Trophoblast cell (in vitro differentiated cells and primary cell): ENCODE data around the gene DCTN1.

Experiments used
- DNase-seq, 2 donors: peaks; one replicate each; pipeline ENCODE4 v3.0.0-alpha.2; 2016
- H2AFZ ChIP-seq: 2 replicates; pipeline ENCODE4 v1.6.1; 2013; ENCODE audit warnings: low read length, moderate library complexity, mild to moderate bottlenecking; ENCODE audit not compliant: insufficient read depth, poor library complexity
- H2AK5ac ChIP-seq: 2 replicates; pipeline ENCODE4 v1.6.1; 2013; ENCODE audit warnings: mild to moderate bottlenecking, low read length
- H2BK120ac ChIP-seq: 2 replicates; pipeline ENCODE4 v1.6.1; 2013; ENCODE audit warnings: low read length, mild to moderate bottlenecking, moderate library complexity; ENCODE audit not compliant: insufficient read depth, poor library complexity
- H2BK12ac ChIP-seq: 2 replicates; pipeline ENCODE4 v1.6.1; 2013; ENCODE audit warnings: mild to moderate bottlenecking, low read length, moderate library complexity
- H2BK5ac ChIP-seq: 2 replicates; pipeline ENCODE4 v1.6.1; 2013; ENCODE audit warnings: low read length, low read depth, moderate library complexity, mild to moderate bottlenecking; ENCODE audit not compliant: poor library complexity
- H3K14ac ChIP-seq: 2 replicates; pipeline ENCODE4 v1.6.1; 2013; ENCODE audit warnings: mild to moderate bottlenecking, low read length
- H3K18ac ChIP-seq: 2 replicates; pipeline ENCODE4 v1.6.1; 2013; ENCODE audit warnings: mild to moderate bottlenecking, low read length
- H3K23ac ChIP-seq: 2 replicates; pipeline ENCODE4 v1.6.1; 2013; ENCODE audit warnings: low read length
- H3K27ac ChIP-seq: 2 replicates; pipeline ENCODE4 v1.5.1; 2013; ENCODE audit warnings: low read depth, mild to moderate bottlenecking, inconsistent platforms, low read length, moderate library complexity
- H3K27me3 ChIP-seq: 2 replicates; pipeline ENCODE4 v1.6.1; 2013; ENCODE audit warnings: inconsistent platforms, mild to moderate bottlenecking, low read length, moderate library complexity; ENCODE audit not compliant: insufficient read depth
- H3K36me3 ChIP-seq, 2 experiments: 1 replicate in 1 of 2; 2 replicates in 1 of 2; pipeline ENCODE4 v1.6.1; 2013; ENCODE audit warnings: low read length in 2 of 2, mild to moderate bottlenecking in 2 of 2, moderate library complexity in 1 of 2; ENCODE audit not compliant: insufficient read depth in 2 of 2, control insufficient read depth in 1 of 2
- H3K4ac ChIP-seq: 2 replicates; pipeline ENCODE4 v1.6.1; 2013; ENCODE audit warnings: low read depth, mild to moderate bottlenecking, low read length, moderate library complexity
- H3K4me1 ChIP-seq, 2 experiments: 1 replicate in 1 of 2; 2 replicates in 1 of 2; pipeline ENCODE4 v1.6.1; 2013; ENCODE audit warnings: low read length in 2 of 2, mild to moderate bottlenecking in 2 of 2, moderate library complexity in 1 of 2; ENCODE audit not compliant: insufficient read depth in 2 of 2, control insufficient read depth in 1 of 2
- H3K4me2 ChIP-seq: 2 replicates; pipeline ENCODE4 v1.6.1; 2013; ENCODE audit warnings: inconsistent platforms, mild to moderate bottlenecking, low read length, moderate library complexity
- H3K4me3 ChIP-seq: 2 replicates; pipeline ENCODE4 v1.5.1; 2013; ENCODE audit warnings: mild to moderate bottlenecking, low read depth, low read length, inconsistent platforms
- H3K79me1 ChIP-seq: one replicate; pipeline ENCODE4 v1.6.1; 2013; ENCODE audit warnings: low read length
- H3K79me2 ChIP-seq: 2 replicates; pipeline ENCODE4 v1.6.1; 2013; ENCODE audit warnings: low read length, mild to moderate bottlenecking; ENCODE audit not compliant: control insufficient read depth, insufficient read depth, poor library complexity
- H3K9ac ChIP-seq: 2 replicates; pipeline ENCODE4 v1.6.1; 2013; ENCODE audit warnings: mild to moderate bottlenecking, low read length
- H3K9me3 ChIP-seq: 2 replicates; pipeline ENCODE4 v1.6.1; 2013; ENCODE audit warnings: low read depth, mild to moderate bottlenecking, control low read depth, inconsistent platforms, low read length; ENCODE audit not compliant: insufficient read depth
- H4K12ac ChIP-seq: 2 replicates; pipeline ENCODE4 v1.6.1; 2013; ENCODE audit warnings: low read depth, mild to moderate bottlenecking, low read length, moderate library complexity
- H4K8ac ChIP-seq: 2 replicates; pipeline ENCODE4 v1.6.1; 2013; ENCODE audit warnings: low read depth, mild to moderate bottlenecking, low read length, moderate library complexity
- H4K91ac ChIP-seq: one replicate; pipeline ENCODE4 v1.6.1; 2013; ENCODE audit warnings: low read depth, mild to moderate bottlenecking, low read length, moderate library complexity
- WGBS: extraction: QIAGEN DNeasy Blood & Tissue Kit; methylation state at CpG from one replicate; pipeline ENCODE4 v1.1.7; 2013; ENCODE audit warnings: missing lambda C conversion rate; ENCODE audit not compliant: insufficient read length, insufficient coverage; ENCODE audit errors: extremely low coverage; 5-methylcytosine and 5-hydroxymethylcytosine counted together

Gene DCTN1

DNA sequence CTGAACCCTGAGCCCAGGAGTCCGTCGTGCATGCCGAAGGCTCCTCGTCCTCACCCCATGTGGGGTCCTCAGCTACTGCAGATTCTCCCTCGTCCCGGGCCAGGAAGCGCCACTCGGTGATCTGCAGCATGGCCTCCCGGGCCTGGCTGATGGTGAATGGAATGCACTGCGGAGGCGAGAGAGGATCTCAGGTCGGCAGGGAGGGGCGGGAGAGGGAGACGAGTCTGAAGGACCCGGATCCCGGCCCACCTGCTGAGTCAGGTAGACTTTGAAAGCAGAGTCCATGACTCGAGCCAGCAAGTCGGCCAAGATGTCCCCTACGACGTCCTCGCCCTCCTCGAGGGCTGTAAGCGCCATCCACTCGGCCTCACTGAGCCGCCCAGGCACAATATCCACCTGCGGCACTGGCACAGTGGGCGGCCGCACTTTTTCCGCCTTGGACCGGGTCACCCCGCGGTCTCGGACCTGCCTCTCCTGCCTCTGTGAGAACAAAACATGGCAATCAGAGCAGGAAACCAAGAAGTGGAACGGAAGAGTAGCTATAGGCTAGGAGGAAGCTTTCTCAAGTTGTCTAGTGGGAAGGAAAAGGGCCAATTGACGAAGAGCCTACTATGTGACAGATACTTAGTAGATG lies 35.8 kb upstream of the DCTN1 start:
- no peak overlapping the region for H2AFZ ChIP-seq
- no peaks in the 10 kb centered on the region for H3K36me3 ChIP-seq
- no peak overlapping the region for H4K12ac ChIP-seq
- H3K4me1 ChIP-seq: peaks cover 5% of the 10 kb centered on the region in 2 experiments
- no peak overlapping the region for H2BK12ac ChIP-seq
- H3K9ac ChIP-seq: no peak overlapping the region
- H3K18ac ChIP-seq: no peak overlapping the region
- no peak overlapping the region for H3K23ac ChIP-seq
- no peak overlapping the region for H3K4ac ChIP-seq
- no peak overlapping the region for H3K4me2 ChIP-seq
- no peaks in the 10 kb centered on the region for H3K79me2 ChIP-seq
- no peak overlapping the region for H3K4me3 ChIP-seq
- H3K27ac ChIP-seq: no peak overlapping the region
- H4K91ac ChIP-seq: no peak overlapping the region
- H2BK120ac ChIP-seq: no peak overlapping the region
- H2AK5ac ChIP-seq: no peak overlapping the region
- H3K27me3 ChIP-seq: no peaks in the 10 kb centered on the region
- no peak overlapping the region for H2BK5ac ChIP-seq
- peaks cover 4% of the 10 kb centered on the region for H3K9me3 ChIP-seq
- H4K8ac ChIP-seq: no peak overlapping the region
- no CpG with 5 or more reads among the region's 35 CpGs for WGBS
- peaks cover 2% of the 10 kb centered on the region for H3K79me1 ChIP-seq
- no peak overlapping the region for H3K14ac ChIP-seq
- DNase-seq: no peak

DNA sequence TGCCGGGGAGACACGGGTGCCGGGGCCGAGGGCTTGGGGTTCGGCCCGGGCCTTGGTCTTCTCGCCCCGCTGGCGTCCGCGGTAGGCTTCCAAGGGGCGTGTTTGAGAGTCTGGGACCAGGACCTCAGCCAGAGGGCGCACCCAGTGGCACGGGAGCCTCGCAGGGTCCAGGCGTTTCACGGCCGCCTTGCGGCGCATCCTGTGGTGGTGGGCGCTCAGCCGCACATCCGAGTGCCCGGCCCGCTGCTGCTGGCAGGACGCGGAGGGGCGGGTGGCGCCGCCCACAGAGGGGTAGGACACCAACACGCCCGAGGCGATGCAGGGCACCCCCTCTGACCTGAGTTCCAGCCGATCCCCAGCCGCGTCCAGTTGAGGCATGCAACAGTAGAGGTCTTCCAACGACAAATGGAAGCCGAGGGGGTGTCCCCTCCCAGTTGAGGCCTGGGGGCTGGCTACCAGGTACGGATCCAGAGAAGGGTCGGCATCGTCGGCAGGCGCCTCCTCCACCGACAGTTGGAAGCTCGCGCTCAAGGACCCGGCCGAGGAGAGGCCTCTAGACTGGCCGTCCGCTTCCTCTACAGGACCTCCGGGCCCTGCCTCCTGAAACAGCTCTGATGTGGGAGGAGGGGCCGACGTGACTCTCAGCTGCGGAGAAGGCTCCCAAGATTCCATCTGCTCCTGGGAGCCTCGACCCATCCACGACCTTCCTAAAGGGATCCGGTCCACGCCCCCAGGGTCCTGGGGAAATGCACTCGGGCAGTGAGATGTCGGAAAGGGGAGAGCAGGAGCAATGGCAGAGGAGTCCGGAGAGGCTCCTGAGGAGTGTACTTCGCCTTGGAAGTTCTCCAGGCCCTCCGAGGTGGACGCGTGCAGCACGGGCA lies 35.0 kb upstream of the DCTN1 start:
- no peak overlapping the region for H2AFZ ChIP-seq

DNA sequence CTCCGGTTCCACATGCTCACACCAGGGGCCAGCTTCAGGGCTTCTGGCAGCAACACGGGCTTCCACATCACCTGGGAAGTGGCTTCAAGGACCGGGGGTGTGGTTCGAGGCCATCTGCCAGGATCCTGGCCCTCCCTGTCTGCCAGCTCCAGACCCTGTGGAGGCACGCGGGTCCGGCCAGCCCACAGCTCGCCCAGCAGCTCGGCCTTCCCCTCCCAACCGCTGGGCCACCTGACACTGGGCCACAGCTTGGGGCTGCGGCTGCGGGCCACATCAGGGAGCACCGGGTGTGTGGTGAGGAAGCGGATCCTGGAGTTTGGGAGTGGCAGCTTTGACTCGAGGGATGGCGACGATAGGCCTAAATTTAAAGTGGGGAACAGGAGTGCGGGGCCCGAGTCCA lies 34.3 kb upstream of the DCTN1 start:
- WGBS: no CpG with 5 or more reads among the region's 19 CpGs
- no peak overlapping the region for H3K9ac ChIP-seq
- peaks cover 4% of the 10 kb centered on the region for H3K9me3 ChIP-seq
- H3K4me1 ChIP-seq: peaks cover 5% of the 10 kb centered on the region in 2 experiments
- no peak overlapping the region for H3K23ac ChIP-seq
- no peak overlapping the region for H3K4me3 ChIP-seq
- no peak overlapping the region for H2BK5ac ChIP-seq
- H3K4me2 ChIP-seq: no peak overlapping the region
- H4K8ac ChIP-seq: no peak overlapping the region
- H3K36me3 ChIP-seq: no peaks in the 10 kb centered on the region
- peaks cover 2% of the 10 kb centered on the region for H3K79me1 ChIP-seq
- H3K14ac ChIP-seq: no peak overlapping the region
- H2AK5ac ChIP-seq: no peak overlapping the region
- no peak overlapping the region for H3K27ac ChIP-seq
- H4K91ac ChIP-seq: no peak overlapping the region
- DNase-seq: no peak
- H3K79me2 ChIP-seq: no peaks in the 10 kb centered on the region
- H3K18ac ChIP-seq: no peak overlapping the region
- H3K27me3 ChIP-seq: no peaks in the 10 kb centered on the region
- H2AFZ ChIP-seq: no peak overlapping the region
- no peak overlapping the region for H2BK120ac ChIP-seq
- H4K12ac ChIP-seq: no peak overlapping the region
- H2BK12ac ChIP-seq: no peak overlapping the region
- no peak overlapping the region for H3K4ac ChIP-seq

More for the DNA sequence above, 35.0 kb upstream of the DCTN1 start:
- no peak overlapping the region for H2BK120ac ChIP-seq
- no peak overlapping the region for H3K4me2 ChIP-seq
- H2AK5ac ChIP-seq: no peak overlapping the region
- no peak overlapping the region for H4K12ac ChIP-seq
- no peaks in the 10 kb centered on the region for H3K79me2 ChIP-seq
- no peak overlapping the region for H3K23ac ChIP-seq
- peaks cover 5% of the 10 kb centered on the region in 2 experiments for H3K4me1 ChIP-seq
- no peak overlapping the region for H4K91ac ChIP-seq
- H3K9ac ChIP-seq: no peak overlapping the region
- H2BK5ac ChIP-seq: no peak overlapping the region
- no peaks in the 10 kb centered on the region for H3K36me3 ChIP-seq
- no peak overlapping the region for H3K18ac ChIP-seq
- no peak overlapping the region for H3K4me3 ChIP-seq
- H2BK12ac ChIP-seq: no peak overlapping the region
- no peak for DNase-seq
- no peak overlapping the region for H3K14ac ChIP-seq
- no peaks in the 10 kb centered on the region for H3K27me3 ChIP-seq
- no peak overlapping the region for H3K27ac ChIP-seq
- no peak overlapping the region for H3K4ac ChIP-seq
- H3K79me1 ChIP-seq: peaks cover 2% of the 10 kb centered on the region
- peaks cover 4% of the 10 kb centered on the region for H3K9me3 ChIP-seq
- WGBS: no CpG with 5 or more reads among the region's 66 CpGs
- H4K8ac ChIP-seq: no peak overlapping the region

DNA sequence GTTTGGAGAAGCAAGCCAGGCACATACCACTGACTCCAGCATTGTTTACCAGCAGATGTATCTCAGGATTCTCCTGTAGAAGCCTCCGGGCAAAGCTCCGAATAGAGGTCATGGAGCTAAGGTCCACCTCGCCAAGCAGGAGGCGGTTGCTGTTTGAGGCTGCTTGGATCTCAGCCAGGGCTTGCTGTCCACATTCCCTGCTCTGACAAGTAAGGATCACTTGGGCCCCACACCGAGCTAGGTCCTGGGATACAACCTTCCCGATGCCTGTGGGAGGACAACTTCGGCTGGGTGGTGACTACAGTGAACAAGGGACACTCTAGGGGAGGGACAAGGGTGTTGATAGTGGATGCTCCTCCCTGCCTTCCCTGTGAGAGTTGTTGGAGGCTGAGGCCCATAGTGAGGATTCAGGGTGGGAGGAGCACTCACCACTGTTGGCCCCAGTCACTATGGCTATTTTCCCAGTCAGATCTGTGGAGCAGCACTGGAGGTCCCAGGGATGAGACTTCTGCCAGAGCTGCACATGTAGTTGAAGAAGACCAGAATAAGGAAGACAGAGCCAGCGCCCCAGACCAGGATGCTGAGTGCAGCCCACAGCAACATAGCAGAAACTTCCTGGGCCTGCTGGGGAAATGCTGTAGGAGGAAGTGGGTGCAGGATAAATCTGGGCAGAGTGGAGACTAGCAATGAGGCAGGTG lies 33.0 kb upstream of the DCTN1 start:
- peak; percentile 51 to 68 for DNase-seq
- H3K27ac ChIP-seq: no peak overlapping the region
- no peaks in the 10 kb centered on the region for H3K79me2 ChIP-seq
- no peak overlapping the region for H3K4me3 ChIP-seq
- H3K9me3 ChIP-seq: peaks cover 4% of the 10 kb centered on the region
- H2BK120ac ChIP-seq: no peak overlapping the region
- H3K27me3 ChIP-seq: no peaks in the 10 kb centered on the region
- no CpG with 5 or more reads among the region's 8 CpGs for whole genome bisulfite sequencing
- no peak overlapping the region for H2BK5ac ChIP-seq
- no peak overlapping the region for H4K12ac ChIP-seq
- no peak overlapping the region for H3K9ac ChIP-seq
- H3K4me2 ChIP-seq: no peak overlapping the region
- H2AFZ ChIP-seq: no peak overlapping the region
- no peak overlapping the region for H3K14ac ChIP-seq
- H4K8ac ChIP-seq: no peak overlapping the region
- H3K4me1 ChIP-seq: peaks cover 5% of the 10 kb centered on the region in 2 experiments
- H3K23ac ChIP-seq: no peak overlapping the region
- peaks cover 2% of the 10 kb centered on the region for H3K79me1 ChIP-seq
- H3K18ac ChIP-seq: no peak overlapping the region
- H3K4ac ChIP-seq: no peak overlapping the region
- H2AK5ac ChIP-seq: no peak overlapping the region
- no peaks in the 10 kb centered on the region for H3K36me3 ChIP-seq
- H4K91ac ChIP-seq: no peak overlapping the region
- H2BK12ac ChIP-seq: no peak overlapping the region
